Measurements from ENCODE around the gene TACC2.

Gene TACC2

GRCh38 chr10:122116331-122116730, 127.4 kb downstream of the TACC2 start:
- no peak for FAIRE-seq
- no peak for DNase-seq (ENCODE audit: insufficient read length, low spot score)
- no peak for TF ChIP-seq POLR2A (IDR thresholded peaks at IDR 0.05; ENCODE audit: low read depth, low read length)

DNA sequence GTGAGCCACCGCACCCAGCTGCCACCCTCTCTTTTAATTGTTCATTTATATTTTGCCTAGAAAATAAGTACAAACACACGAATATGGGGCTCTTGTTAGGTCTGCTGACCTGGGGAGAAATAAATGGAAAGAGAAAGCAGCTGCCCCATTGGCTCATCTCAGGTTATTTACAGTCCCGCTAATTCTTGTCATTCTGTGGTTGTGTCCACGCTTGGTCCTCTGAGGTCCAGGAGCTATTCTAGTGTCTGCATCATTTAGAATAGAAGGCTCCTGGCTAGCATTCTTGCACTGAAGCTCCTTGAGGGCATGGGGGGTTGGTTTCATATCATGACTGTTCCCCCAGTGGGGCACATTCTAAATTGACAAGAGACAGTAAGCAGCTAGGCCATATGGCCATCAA, 128.5 kb downstream of the TACC2 start:
- FAIRE-seq (no peak), DNase-seq (ENCODE audit: insufficient read length, low spot score) (no peak)
- TF ChIP-seq POLR2A (IDR thresholded peaks at IDR 0.05; ENCODE audit: low read depth, low read length), result no peak

- DNase-seq (ENCODE audit: insufficient read length, low spot score), result no peak
- no peak for FAIRE-seq
- no peak for TF ChIP-seq POLR2A (IDR thresholded peaks at IDR 0.05; ENCODE audit: low read depth, low read length)
These were observed 131.2 kb downstream of the TACC2 start for GRCh38 chr10:122120008-122120744.

- DNase-seq (ENCODE audit: insufficient read length, low spot score), result no peak
- TF ChIP-seq POLR2A (IDR thresholded peaks at IDR 0.05; ENCODE audit: low read depth, low read length), result no peak
- no peak for FAIRE-seq
These were observed 132.1 kb downstream of the TACC2 start for GRCh38 chr10:122121059-122121458.

DNA sequence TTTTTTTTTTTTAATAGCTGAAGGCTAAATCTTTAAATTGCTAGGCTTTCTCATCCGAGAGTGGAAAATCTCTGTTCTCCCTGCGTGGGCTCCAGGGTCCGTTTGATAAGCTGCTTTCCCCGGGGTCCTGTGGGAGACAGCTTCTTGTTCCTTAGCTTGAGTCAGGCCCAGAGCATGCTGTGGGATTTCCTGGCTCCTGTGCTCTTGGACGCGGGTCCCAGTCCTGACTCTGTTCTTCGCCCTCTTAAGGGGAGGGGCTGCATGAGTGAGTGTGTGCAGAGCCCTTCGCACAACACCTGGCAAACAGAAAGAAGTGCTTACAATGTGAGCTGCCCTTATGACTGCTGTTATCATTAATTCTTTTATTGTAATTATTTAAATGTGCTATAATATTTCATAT, 133.5 kb downstream of the TACC2 start:
- FAIRE-seq (no peak), DNase-seq (ENCODE audit: insufficient read length, low spot score) (no peak)
- TF ChIP-seq POLR2A (IDR thresholded peaks at IDR 0.05; ENCODE audit: low read depth, low read length), result no peak

GRCh38 chr10:122123186-122123585, 134.2 kb downstream of the TACC2 start:
- TF ChIP-seq POLR2A (IDR thresholded peaks at IDR 0.05; ENCODE audit: low read depth, low read length), result no peak
- FAIRE-seq, result no peak

GRCh38 chr10:122124342-122124741, 135.4 kb downstream of the TACC2 start:
- no peak for DNase-seq (ENCODE audit: insufficient read length, low spot score)
- no peak for TF ChIP-seq POLR2A (IDR thresholded peaks at IDR 0.05; ENCODE audit: low read depth, low read length)
- no peak for FAIRE-seq

More at GRCh38 chr10:122123186-122123585, 134.2 kb downstream of the TACC2 start:
- DNase-seq (ENCODE audit: insufficient read length, low spot score), result no peak

GRCh38 chr10:122124808-122125207, 135.8 kb downstream of the TACC2 start:
- DNase-seq (ENCODE audit: insufficient read length, low spot score), result no peak
- TF ChIP-seq POLR2A (IDR thresholded peaks at IDR 0.05; ENCODE audit: low read depth, low read length), result no peak
- no peak for FAIRE-seq

DNA sequence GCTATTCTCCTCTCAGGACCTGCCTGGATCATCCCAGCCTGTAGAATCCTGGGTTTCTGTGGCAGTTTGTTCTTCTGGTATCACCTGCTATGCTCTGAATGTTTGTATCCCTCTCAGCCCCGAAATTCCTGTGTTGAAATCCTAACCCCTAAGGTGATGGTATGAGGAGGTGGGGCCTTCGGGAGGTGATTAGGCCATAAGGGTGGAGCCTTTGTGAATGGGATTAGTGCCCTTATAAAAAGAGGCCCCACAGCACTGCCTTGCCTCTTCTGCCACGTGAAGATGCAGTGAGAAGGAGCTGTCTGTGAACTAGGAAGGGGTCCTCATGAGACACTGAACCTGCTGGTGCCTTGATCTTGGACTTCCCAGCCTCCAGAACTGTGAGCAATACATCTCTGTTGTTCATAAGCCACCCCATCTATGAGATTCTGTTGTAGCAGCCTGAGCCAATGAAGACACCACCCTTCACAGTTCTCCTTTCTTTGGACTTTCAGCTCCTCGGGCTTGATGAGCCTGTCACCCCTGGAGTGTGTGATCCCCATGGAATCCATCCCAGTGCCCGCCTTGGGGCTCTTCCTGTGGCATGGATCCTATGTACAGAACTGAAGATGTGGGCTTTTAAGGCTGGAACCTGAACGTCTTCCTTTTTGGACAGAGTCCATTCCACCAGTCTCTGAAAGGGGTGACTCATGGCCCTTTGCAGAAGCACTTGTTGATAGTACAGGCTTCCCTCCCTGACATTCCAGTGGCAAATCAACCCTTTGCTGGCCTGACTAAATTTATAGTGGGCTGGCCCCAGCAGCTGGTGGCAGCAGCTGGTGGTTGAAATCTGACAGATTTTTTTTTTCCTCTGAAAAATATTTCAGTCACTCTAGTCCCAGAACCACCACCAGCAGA, 138.0 kb downstream of the TACC2 start:
- FAIRE-seq (peak; percentile 91), DNase-seq (ENCODE audit: insufficient read length, low spot score) (peak; percentile 52)
- TF ChIP-seq POLR2A (IDR thresholded peaks at IDR 0.05; ENCODE audit: low read depth, low read length), result no peak

GRCh38 chr10:122127943-122128342, 139.0 kb downstream of the TACC2 start:
- FAIRE-seq (no peak), DNase-seq (ENCODE audit: insufficient read length, low spot score) (no peak)

GRCh38 chr10:122128357-122128756, 139.4 kb downstream of the TACC2 start:
- DNase-seq (ENCODE audit: insufficient read length, low spot score), result no peak
- no peak for FAIRE-seq
- TF ChIP-seq POLR2A (IDR thresholded peaks at IDR 0.05; ENCODE audit: low read depth, low read length), result no peak

More at GRCh38 chr10:122127943-122128342, 139.0 kb downstream of the TACC2 start:
- no peak for TF ChIP-seq POLR2A (IDR thresholded peaks at IDR 0.05; ENCODE audit: low read depth, low read length)

DNA sequence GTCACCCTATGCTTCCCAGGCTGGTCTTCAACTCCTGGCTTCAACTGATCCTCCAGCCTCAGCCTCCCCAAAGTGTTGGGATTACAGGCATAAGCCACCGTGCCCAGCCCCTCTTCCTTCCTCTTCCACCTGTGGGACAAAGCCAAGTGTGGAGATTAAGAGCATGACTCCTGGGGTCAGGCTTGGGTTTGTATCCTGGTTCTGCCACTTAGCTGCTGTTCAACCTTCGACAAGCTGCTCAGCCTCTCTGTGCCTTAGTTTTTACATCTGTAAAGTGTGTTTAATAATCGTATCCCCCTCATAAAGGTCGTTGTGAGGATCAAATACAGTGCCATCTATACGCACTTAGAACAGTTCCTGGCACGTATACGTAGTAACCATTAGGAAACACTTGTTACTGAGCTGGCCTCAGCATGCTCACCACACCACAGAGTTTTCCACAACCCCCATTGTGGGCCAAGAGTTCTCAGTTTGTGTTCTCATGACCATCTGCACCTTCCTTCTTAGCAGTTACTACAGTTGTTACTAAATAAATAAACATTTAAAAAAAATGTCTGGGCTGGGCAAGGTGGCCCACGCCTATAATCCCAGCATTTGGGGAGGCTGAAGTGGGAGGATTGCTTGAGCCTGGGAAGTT, 141.6 kb downstream of the TACC2 start:
- no peak for FAIRE-seq
- TF ChIP-seq POLR2A (IDR thresholded peaks at IDR 0.05; ENCODE audit: low read depth, low read length), result no peak
- no peak for DNase-seq (ENCODE audit: insufficient read length, low spot score)

DNA sequence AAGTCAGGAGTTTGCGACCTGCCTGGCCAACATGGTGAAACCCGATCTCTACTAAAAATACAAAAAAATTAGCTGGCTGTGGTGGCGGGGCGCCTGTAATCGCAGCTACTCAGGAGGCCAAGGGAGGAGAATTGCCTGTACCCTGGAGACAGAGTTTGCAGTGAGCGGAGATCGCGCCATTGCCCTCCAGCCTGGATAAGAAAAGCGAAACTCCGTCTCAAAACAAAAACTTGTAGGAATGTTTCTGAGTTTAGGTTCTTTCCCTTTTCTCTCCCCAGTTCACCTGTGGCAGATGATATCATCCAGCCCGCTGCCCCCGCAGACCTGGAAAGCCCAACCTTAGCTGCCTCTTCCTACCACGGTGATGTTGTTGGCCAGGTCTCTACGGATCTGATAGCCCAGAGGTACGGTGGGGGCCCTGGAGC, 143.4 kb downstream of the TACC2 start:
- DNase-seq (ENCODE audit: insufficient read length, low spot score), result no peak
- FAIRE-seq, result no peak
- TF ChIP-seq POLR2A (IDR thresholded peaks at IDR 0.05; ENCODE audit: low read depth, low read length), result no peak

Measured in H54 (cell line).